ENCODE data around the gene FABP2. TPM values are rescaled to one million over a fixed set of nuclear protein-coding genes. Genes with fewer than 3 reads are reported as not detected.
"Not testable (repeated sequence)": the region's sequence is repeated elsewhere in the genome, so short reads cannot be mapped to it uniquely, and the experiment has no call there.

Gene FABP2
- total and polyA plus RNA-seq, 7 experiments from 2014 or later = 0.19 TPM; not detected in 6

- Histone ChIP-seq H3K36me3 (ENCODE audit: control insufficient read depth in 2 of 3, insufficient read depth in 3 of 3, low read length in 3 of 3) (peaks cover 0 to 4% (median 0%) of the 10 kb centered on the region in 3 experiments), H3K27ac (ENCODE audit: low read depth, low read length) (peak overlapping the region; percentile 56), H3K9me3 (ENCODE audit: control insufficient read depth in 2 of 3, low read length in 3 of 3) (no peaks in the 10 kb centered on the region), H3K27me3 (ENCODE audit: control insufficient read depth in 2 of 2, insufficient read depth in 2 of 2, low read length in 2 of 2) (no peaks in the 10 kb centered on the region), H3K4me3 (ENCODE audit: low read length) (peak overlapping the region; percentile 4), H3K4me1 (ENCODE audit: control insufficient read depth in 2 of 2, insufficient read depth in 2 of 2, low read length in 2 of 2) (peaks cover 0 to 3% of the 10 kb centered on the region in 2 donors)
- DNase-seq = peak in 1 of 9 donors; percentile 19
- intact Hi-C loops (cut with micrococcal nuclease) = loop anchor here (1.0 to 5.0 kb wide), 5 partner anchors 48 to 1008 kb away; no protein-coding TSS in a partner anchor
- Mint-ChIP-seq H3K27ac (peak overlapping the region; percentile 0 to 80 (median 48)), H3K4me1 (peaks cover 13 to 48% (median 39%) of the 10 kb centered on the region in 7 donors), H3K36me3 (peaks cover 0 to 12% (median 5%) of the 10 kb centered on the region in 5 donors), H3K4me3 (peak overlapping the region in 9 of 10 donors; percentile 32 to 82 (median 67)), H3K27me3 (no peaks in the 10 kb centered on the region), H3K9me3 (peaks cover 0 to under 1% (median 0%) of the 10 kb centered on the region in 11 donors)
- ATAC-seq = peak; percentile 64
- ChIA-PET POLR2A (no interaction called here), CTCF (no interaction called here)
Measured at GRCh38 chr4:119284876-119285780, 36.8 kb downstream of the FABP2 start.

GRCh38 chr4:119281393-119281792, 40.5 kb downstream of the FABP2 start:
- intact Hi-C loops (cut with micrococcal nuclease) = loop anchor here in 1 of 2 donors (5.0 kb wide), 1 partner anchor 44 kb away; no protein-coding TSS in a partner anchor
- peaks cover 0 to 17% (median 9%) of the 10 kb centered on the region in 5 donors for H3K36me3 Mint-ChIP-seq
- DNase-seq (no peak), ATAC-seq (no peak)
- H3K4me1 Mint-ChIP-seq = peaks cover 13 to 50% (median 43%) of the 10 kb centered on the region in 7 donors
- Histone ChIP-seq H3K9me3 (ENCODE audit: control insufficient read depth in 2 of 3, low read length in 3 of 3) (no peaks in the 10 kb centered on the region), H3K36me3 (ENCODE audit: control insufficient read depth in 2 of 3, insufficient read depth in 3 of 3, low read length in 3 of 3) (peaks cover 0 to 4% (median 0%) of the 10 kb centered on the region in 3 experiments), H3K4me3 (ENCODE audit: low read length) (no peak overlapping the region), H3K27ac (ENCODE audit: low read depth, low read length) (no peak overlapping the region), H3K4me1 (ENCODE audit: control insufficient read depth in 2 of 2, insufficient read depth in 2 of 2, low read length in 2 of 2) (peaks cover 0 to 3% of the 10 kb centered on the region in 2 donors), H3K27me3 (ENCODE audit: control insufficient read depth in 2 of 2, insufficient read depth in 2 of 2, low read length in 2 of 2) (no peaks in the 10 kb centered on the region)
- ChIA-PET CTCF (no interaction called here), POLR2A (no interaction called here)
- peaks cover 0 to 5% (median 0%) of the 10 kb centered on the region in 11 donors for H3K9me3 Mint-ChIP-seq
- H3K27me3 Mint-ChIP-seq = no peaks in the 10 kb centered on the region
- H3K4me3 Mint-ChIP-seq = peak overlapping the region in 1 of 10 donors; percentile 7
- peak overlapping the region in 5 of 9 donors; percentile 1 to 71 (median 13) for H3K27ac Mint-ChIP-seq

- peak overlapping the region in 3 of 9 donors; percentile 11 to 45 (median 41) for H3K27ac Mint-ChIP-seq
Measured at GRCh38 chr4:119279945-119280344, 42.0 kb downstream of the FABP2 start.

GRCh38 chr4:119279541-119279940, 42.4 kb downstream of the FABP2 start:
- H3K4me1 ChIP-seq (ENCODE audit: control insufficient read depth in 2 of 2, insufficient read depth in 2 of 2, low read length in 2 of 2); H3K36me3 ChIP-seq (ENCODE audit: control insufficient read depth in 2 of 3, insufficient read depth in 3 of 3, low read length in 3 of 3); H3K27me3 ChIP-seq (ENCODE audit: control insufficient read depth in 2 of 2, insufficient read depth in 2 of 2, low read length in 2 of 2); POLR2A ChIA-PET; H3K9me3 ChIP-seq (ENCODE audit: control insufficient read depth in 2 of 3, low read length in 3 of 3); H3K27ac ChIP-seq (ENCODE audit: low read depth, low read length); intact Hi-C loops (cut with micrococcal nuclease); DNase-seq; ATAC-seq; H3K9me3 Mint-ChIP-seq; H3K27ac Mint-ChIP-seq; H3K4me3 ChIP-seq (ENCODE audit: low read length); H3K27me3 Mint-ChIP-seq: not testable (repeated sequence)
- Mint-ChIP-seq H3K4me3 (peak overlapping the region in 2 of 10 donors; percentile 37 to 47), H3K36me3 (peaks cover 0 to 17% (median 9%) of the 10 kb centered on the region in 5 donors), H3K4me1 (peaks cover 2 to 38% (median 35%) of the 10 kb centered on the region in 7 donors)
- CTCF ChIA-PET = interaction anchor here (1.2 kb wide), 1 partner anchor 238 kb away, joined by 3 read pairs; no protein-coding TSS in a partner anchor

More at GRCh38 chr4:119279945-119280344, 42.0 kb downstream of the FABP2 start:
- H3K4me1 ChIP-seq (ENCODE audit: control insufficient read depth in 2 of 2, insufficient read depth in 2 of 2, low read length in 2 of 2); DNase-seq; H3K27me3 Mint-ChIP-seq; ATAC-seq; H3K27ac ChIP-seq (ENCODE audit: low read depth, low read length); H3K9me3 ChIP-seq (ENCODE audit: control insufficient read depth in 2 of 3, low read length in 3 of 3); H3K4me3 ChIP-seq (ENCODE audit: low read length); H3K9me3 Mint-ChIP-seq; H3K27me3 ChIP-seq (ENCODE audit: control insufficient read depth in 2 of 2, insufficient read depth in 2 of 2, low read length in 2 of 2); POLR2A ChIA-PET; H3K36me3 ChIP-seq (ENCODE audit: control insufficient read depth in 2 of 3, insufficient read depth in 3 of 3, low read length in 3 of 3): not testable (repeated sequence)
- CTCF ChIA-PET = interaction anchor here (1.2 kb wide), 1 partner anchor 238 kb away, joined by 3 read pairs; no protein-coding TSS in a partner anchor
- peak overlapping the region in 4 of 10 donors; percentile 2 to 56 (median 42) for H3K4me3 Mint-ChIP-seq
- intact Hi-C loops (cut with micrococcal nuclease) = loop anchor here in 1 of 2 donors (5.0 kb wide), 1 partner anchor 43 kb away; no protein-coding TSS in a partner anchor
- H3K4me1 Mint-ChIP-seq = peaks cover 5 to 42% (median 39%) of the 10 kb centered on the region in 7 donors
- peaks cover 0 to 17% (median 9%) of the 10 kb centered on the region in 5 donors for H3K36me3 Mint-ChIP-seq

- H3K4me1 Mint-ChIP-seq = peaks cover 0 to 16% (median 0%) of the 10 kb centered on the region in 7 donors
- no peaks in the 10 kb centered on the region for H3K27me3 Mint-ChIP-seq
- CTCF ChIA-PET = no interaction called here
- no peaks in the 10 kb centered on the region for H3K4me1 ChIP-seq (ENCODE audit: control insufficient read depth in 2 of 2, insufficient read depth in 2 of 2, low read length in 2 of 2)
- ATAC-seq (no peak), DNase-seq (no peak)
- peaks cover 0 to 5% (median 0%) of the 10 kb centered on the region in 11 donors for H3K9me3 Mint-ChIP-seq
- no peaks in the 10 kb centered on the region for H3K27me3 ChIP-seq (ENCODE audit: control insufficient read depth in 2 of 2, insufficient read depth in 2 of 2, low read length in 2 of 2)
- no peaks in the 10 kb centered on the region for H3K9me3 ChIP-seq (ENCODE audit: control insufficient read depth in 2 of 3, low read length in 3 of 3)
- no peak overlapping the region for H3K27ac ChIP-seq (ENCODE audit: low read depth, low read length)
- intact Hi-C loops (cut with micrococcal nuclease) = no loop called here
- H3K4me3 Mint-ChIP-seq = no peak overlapping the region
- H3K36me3 Mint-ChIP-seq = peaks cover 16 to 47% (median 33%) of the 10 kb centered on the region in 5 donors
- no peak overlapping the region for H3K4me3 ChIP-seq (ENCODE audit: low read length)
- peaks cover 0 to 9% (median 8%) of the 10 kb centered on the region in 3 experiments for H3K36me3 ChIP-seq (ENCODE audit: control insufficient read depth in 2 of 3, insufficient read depth in 3 of 3, low read length in 3 of 3)
- POLR2A ChIA-PET = interaction anchor here (0.6 kb wide), 1 partner anchor 149 kb away, joined by 3 read pairs; no protein-coding TSS in a partner anchor
- peak overlapping the region in 2 of 9 donors; percentile 2 to 34 for H3K27ac Mint-ChIP-seq
Measured at GRCh38 chr4:119271361-119272085, 50.4 kb downstream of the FABP2 start.

- H3K36me3 ChIP-seq (ENCODE audit: control insufficient read depth in 2 of 3, insufficient read depth in 3 of 3, low read length in 3 of 3) = peaks cover 0 to 14% (median 9%) of the 10 kb centered on the region in 3 experiments
- Mint-ChIP-seq H3K9me3 (peaks cover 0 to 8% (median 0%) of the 10 kb centered on the region in 11 donors), H3K4me1 (peaks cover 0 to 28% (median 1%) of the 10 kb centered on the region in 7 donors), H3K27me3 (no peaks in the 10 kb centered on the region), H3K4me3 (no peak overlapping the region), H3K27ac (peak overlapping the region in 1 of 9 donors; percentile 54), H3K36me3 (peaks cover 22 to 63% (median 48%) of the 10 kb centered on the region in 5 donors)
- POLR2A ChIA-PET = interaction anchor here (0.7 kb wide), 1 partner anchor 23 kb away, joined by 3 read pairs; no protein-coding TSS in a partner anchor
- H3K27me3 ChIP-seq (ENCODE audit: control insufficient read depth in 2 of 2, insufficient read depth in 2 of 2, low read length in 2 of 2) = no peaks in the 10 kb centered on the region
- no peak overlapping the region for H3K27ac ChIP-seq (ENCODE audit: low read depth, low read length)
- no peak for ATAC-seq
- no peak for DNase-seq
- intact Hi-C loops (cut with micrococcal nuclease) = no loop called here
- no peak overlapping the region for H3K4me3 ChIP-seq (ENCODE audit: low read length)
- H3K4me1 ChIP-seq (ENCODE audit: control insufficient read depth in 2 of 2, insufficient read depth in 2 of 2, low read length in 2 of 2) = no peaks in the 10 kb centered on the region
- no peaks in the 10 kb centered on the region for H3K9me3 ChIP-seq (ENCODE audit: control insufficient read depth in 2 of 3, low read length in 3 of 3)
- CTCF ChIA-PET = no interaction called here
Measured at GRCh38 chr4:119268466-119268865, 53.5 kb downstream of the FABP2 start.

All from naive thymus-derived CD4-positive, alpha-beta T cell (primary cell).